Measurements from ENCODE around the gene CEMP1.
"Not testable (repeated sequence)": the region's sequence is repeated elsewhere in the genome, so short reads cannot be mapped to it uniquely, and the experiment has no call there.

DNA sequence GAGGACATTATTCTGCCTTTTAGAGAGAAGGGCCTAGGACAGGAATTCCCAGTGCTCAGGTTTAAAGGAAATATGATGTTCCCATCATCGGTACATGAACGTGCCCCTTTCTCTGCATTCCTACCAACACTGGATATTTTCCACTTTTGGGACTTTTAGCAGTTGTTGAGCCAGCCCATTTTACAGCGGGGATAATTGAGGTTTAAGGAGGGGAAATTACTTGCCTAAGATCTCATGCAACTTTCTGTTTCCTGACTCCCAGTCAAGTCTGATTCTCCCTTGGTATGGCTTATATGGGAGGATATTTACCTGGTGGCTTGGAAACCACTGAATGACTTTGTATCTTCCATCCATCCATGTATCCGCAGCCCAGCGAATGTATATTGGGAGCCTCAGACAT lies 3.1 kb upstream of the CEMP1 start:
- TF ChIP-seq, protein P1, sequence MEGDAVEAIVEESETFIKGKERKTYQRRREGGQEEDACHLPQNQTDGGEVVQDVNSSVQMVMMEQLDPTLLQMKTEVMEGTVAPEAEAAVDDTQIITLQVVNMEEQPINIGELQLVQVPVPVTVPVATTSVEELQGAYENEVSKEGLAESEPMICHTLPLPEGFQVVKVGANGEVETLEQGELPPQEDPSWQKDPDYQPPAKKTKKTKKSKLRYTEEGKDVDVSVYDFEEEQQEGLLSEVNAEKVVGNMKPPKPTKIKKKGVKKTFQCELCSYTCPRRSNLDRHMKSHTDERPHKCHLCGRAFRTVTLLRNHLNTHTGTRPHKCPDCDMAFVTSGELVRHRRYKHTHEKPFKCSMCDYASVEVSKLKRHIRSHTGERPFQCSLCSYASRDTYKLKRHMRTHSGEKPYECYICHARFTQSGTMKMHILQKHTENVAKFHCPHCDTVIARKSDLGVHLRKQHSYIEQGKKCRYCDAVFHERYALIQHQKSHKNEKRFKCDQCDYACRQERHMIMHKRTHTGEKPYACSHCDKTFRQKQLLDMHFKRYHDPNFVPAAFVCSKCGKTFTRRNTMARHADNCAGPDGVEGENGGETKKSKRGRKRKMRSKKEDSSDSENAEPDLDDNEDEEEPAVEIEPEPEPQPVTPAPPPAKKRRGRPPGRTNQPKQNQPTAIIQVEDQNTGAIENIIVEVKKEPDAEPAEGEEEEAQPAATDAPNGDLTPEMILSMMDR (IDR thresholded peaks at IDR 0.05) = not testable (repeated sequence)
- not testable (repeated sequence) for TF ChIP-seq EZH2 (IDR thresholded peaks at IDR 0.05; ENCODE audit: borderline replicate concordance, insufficient read depth, low read depth, low read length, poor library complexity, severe bottlenecking)
